Epithelial cell of proximal tubule (primary cell): Measurements from ENCODE around the gene SORCS2. TPM values are rescaled to one million over a fixed set of nuclear protein-coding genes. Genes with fewer than 3 reads are reported as not detected.

Source experiments
- DNase-seq: peaks from one replicate; pipeline ENCODE4 v3.0.0-alpha.2; 2011; ENCODE audit warnings: low read depth
- H3K4me3 ChIP-seq: 2 replicates; pipeline ENCODE4 v1.5.1; 2011; ENCODE audit warnings: low read depth, mild to moderate bottlenecking, low read length
- total RNA-seq: library from RNA; depleted of rRNA; stranded (reverse); fragments of >200 nt; gene quantifications from 2 replicates; pipeline ENCODE4 v1.2.3, GENCODE V29; 2015
- TF ChIP-seq, protein P1 (sequence below): conservative IDR thresholded peaks from 2 replicates; pipeline ENCODE4 v1.5.1; 2012; ENCODE audit warnings: low read depth, mild to moderate bottlenecking, low read length

Gene SORCS2
- total RNA-seq, 1 donor from 2014 or later = 0.29 TPM

DNA sequence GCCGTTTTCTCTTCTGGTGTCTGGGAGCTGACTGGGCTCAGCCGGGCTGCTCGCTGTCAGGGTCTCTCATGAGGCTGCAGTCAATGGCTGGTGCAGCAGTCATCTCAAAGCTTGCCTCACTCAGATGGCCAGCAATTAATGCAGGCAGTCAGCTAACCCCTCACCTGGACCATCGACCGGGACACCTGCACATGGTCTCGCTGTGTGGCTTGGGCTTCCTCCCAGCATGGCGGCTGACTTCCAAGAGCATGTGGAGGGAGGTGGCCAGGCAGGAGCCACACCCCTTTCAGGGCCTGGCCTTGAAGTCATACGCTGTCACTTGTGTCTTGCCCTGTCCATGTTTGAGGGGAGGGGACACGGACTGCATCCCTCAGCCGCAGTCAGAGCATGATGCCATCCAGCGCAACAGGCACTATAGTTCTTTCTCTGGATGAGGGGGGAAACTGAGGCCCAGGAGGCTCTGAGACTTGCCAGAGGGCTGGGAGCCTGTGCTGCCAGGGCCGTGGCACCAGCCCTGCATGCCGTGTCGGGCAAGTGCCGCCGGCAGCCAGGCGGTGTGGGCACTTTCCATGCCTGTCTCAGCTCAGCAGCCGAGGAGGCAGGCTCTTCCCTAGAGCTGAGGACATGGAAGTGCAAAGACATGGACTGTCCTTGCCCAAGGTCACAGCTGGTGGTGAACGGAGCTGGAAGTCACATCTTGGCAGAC, 545.6 kb downstream of the SORCS2 start:
- no peak overlapping the region for H3K4me3 ChIP-seq
- DNase-seq = no peak
- TF ChIP-seq, protein P1, sequence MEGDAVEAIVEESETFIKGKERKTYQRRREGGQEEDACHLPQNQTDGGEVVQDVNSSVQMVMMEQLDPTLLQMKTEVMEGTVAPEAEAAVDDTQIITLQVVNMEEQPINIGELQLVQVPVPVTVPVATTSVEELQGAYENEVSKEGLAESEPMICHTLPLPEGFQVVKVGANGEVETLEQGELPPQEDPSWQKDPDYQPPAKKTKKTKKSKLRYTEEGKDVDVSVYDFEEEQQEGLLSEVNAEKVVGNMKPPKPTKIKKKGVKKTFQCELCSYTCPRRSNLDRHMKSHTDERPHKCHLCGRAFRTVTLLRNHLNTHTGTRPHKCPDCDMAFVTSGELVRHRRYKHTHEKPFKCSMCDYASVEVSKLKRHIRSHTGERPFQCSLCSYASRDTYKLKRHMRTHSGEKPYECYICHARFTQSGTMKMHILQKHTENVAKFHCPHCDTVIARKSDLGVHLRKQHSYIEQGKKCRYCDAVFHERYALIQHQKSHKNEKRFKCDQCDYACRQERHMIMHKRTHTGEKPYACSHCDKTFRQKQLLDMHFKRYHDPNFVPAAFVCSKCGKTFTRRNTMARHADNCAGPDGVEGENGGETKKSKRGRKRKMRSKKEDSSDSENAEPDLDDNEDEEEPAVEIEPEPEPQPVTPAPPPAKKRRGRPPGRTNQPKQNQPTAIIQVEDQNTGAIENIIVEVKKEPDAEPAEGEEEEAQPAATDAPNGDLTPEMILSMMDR = no peak

DNA sequence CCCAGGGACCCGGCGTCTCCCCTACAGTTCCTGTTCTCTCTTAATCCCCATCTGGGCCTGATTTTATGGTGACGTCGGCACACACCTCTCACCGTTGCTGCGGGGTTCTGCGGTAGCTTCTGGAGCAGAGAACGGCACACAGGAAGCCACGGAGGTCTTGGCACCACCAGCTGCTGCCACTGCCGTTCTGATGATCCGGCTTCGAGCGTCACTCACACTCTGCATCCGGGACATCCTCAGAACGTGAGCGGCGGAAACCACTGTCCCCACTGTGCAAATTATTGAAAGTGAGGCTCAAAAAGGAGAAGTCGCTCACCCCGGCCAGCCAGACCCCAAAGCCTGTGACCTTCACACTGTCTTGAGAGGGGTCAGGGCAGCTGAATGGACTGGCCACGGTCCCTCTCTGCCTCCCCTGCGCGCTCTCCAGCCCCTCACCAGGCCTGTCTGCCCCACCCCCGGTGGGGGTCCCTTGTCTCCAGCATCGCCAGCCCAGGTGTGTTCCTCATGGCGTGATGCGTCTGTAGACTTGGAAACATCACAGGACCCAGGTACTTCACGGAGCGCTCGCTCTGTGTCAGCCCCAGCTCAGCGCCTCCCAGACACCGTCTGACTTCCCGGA, 546.2 kb downstream of the SORCS2 start:
- DNase-seq = no peak
- TF ChIP-seq, protein P1 = no peak
- H3K4me3 ChIP-seq = no peak overlapping the region

DNA sequence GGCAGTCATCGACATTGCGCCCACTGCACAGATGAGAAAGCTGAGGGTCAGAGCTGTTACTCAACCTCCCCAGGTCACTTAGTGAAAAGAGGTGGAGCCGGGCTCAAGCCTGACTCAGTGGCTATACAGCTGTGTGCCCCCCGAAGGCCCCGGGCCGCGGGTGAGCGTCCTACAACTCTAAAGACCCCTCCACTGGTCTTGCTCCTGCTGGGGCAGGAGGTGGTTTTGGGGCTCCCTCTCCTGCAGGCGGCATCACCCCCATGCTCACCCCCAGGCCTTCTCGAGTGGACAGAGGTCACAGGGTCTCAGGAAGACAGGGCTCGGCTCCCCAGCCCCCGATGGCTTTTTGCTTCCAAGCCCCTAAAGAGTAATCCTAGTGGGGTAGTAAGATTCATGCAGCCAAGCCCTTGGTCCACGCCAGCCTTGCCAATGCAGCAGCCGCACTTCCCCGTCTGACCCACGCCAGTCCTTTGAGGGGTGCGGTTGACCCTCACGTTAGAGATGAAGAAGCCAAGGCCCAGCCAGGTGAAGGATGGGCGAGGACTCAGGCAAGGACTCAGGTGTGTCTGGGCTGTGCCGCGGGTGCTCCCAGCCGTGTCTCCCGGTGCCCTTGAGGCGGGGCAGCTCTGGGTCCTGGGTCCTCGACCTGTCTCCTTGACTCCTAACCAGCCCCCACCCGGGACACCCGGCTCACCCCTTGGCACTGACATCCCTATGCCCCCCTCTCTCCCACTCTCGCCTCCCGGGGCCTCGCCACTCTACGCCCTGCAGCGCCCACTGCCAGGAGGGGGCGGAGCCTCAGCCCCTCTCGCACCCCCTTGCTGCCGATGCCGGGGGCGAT, 547.0 kb downstream of the SORCS2 start:
- H3K4me3 ChIP-seq = no peak overlapping the region
- TF ChIP-seq, protein P1 = no peak
- DNase-seq = no peak

DNA sequence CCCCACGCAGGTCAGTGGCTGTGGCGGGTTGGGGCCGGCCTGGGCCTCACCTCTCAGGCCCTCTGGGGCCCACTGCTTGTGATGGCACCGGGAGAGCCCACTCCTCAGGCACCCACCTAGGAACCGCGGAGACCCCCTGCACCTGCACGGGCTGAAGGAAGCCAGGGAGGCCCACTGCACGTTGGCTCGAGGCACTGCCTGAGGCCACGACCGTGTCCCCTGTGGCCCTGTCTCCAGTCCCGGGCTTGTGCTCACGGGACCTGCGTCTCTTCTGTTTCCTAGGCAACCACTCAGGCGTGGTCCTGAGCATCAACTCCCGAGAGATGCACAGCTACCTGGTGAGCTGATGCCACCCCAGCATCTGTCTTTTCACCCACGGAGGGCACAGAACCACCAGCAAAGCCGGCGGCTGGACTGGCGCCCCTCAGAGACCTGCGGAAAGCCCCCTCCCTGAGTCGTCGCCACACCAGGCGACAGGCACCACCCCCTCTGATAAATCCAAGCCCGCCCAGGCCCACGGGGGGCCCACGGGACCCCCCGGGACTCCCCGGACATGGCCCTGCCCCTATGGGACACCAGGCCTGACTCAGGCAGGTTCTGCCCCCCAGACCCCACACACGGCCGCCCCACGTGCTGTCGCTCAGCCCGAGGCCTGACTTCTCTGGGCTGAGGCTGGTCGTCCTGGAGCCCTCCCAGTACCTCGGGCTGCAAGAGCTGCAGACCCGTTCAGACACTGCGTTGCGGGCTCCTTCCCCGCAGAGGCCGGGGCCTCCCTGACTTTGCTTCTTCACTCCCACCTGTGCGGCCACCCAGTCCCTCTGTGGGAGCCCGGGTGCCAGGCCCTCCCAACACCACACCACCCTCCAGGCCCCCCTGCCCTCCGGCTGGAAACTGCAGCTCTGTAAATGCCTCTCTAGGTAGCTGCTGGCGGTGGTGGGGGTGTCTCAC, 547.9 kb downstream of the SORCS2 start:
- TF ChIP-seq, protein P1 = no peak
- no peak overlapping the region for H3K4me3 ChIP-seq
- no peak for DNase-seq

- TF ChIP-seq, protein P1 = no peak
- DNase-seq = no peak
- H3K4me3 ChIP-seq = no peak overlapping the region
These were observed 548.7 kb downstream of the SORCS2 start for GRCh38 chr4:7740866-7741525.
